Adrenal gland (tissue), 12 donors: ENCODE data around the gene ERC1. TPM values are rescaled to one million over a fixed set of nuclear protein-coding genes. Genes with fewer than 3 reads are reported as not detected.

Source experiments
- DNase-seq, 7 donors: peaks; one replicate each; pipeline ENCODE4 v3.0.0-alpha.2; 2019 to 2020
- H3K27ac ChIP-seq, 5 donors: fragments of 200-600 bp; sonication (generic) in 4 of 5; 1 replicate in 3 of 5; 2 replicates in 2 of 5; pipeline versions ENCODE4 v1.5.1 to v1.8.0; 2016 to 2020; ENCODE audit warnings: mild to moderate bottlenecking in 1 of 5
- H3K27me3 ChIP-seq: fragments of 200-600 bp; 2 replicates; pipeline ENCODE4 v1.8.0; 2021
- H3K36me3 ChIP-seq, 2 donors: fragments of 200-600 bp; replicated peaks in 1 of 2; 1 replicate in 1 of 2; 2 replicates in 1 of 2; pipeline versions ENCODE4 v1.5.1 to v1.8.0; 2018 to 2022
- H3K4me1 ChIP-seq, 2 donors: fragments of 200-600 bp; replicated peaks in 1 of 2; 1 replicate in 1 of 2; 2 replicates in 1 of 2; pipeline versions ENCODE4 v1.5.1 to v1.8.0; 2018 to 2021
- H3K4me3 ChIP-seq, 4 donors: fragments of 200-600 bp; sonication (generic) in 3 of 4; one replicate each; pipeline ENCODE4 v1.5.1; 2016 to 2018
- H3K9me3 ChIP-seq, 3 donors: fragments of 200-600 bp; sonication (generic) in 1 of 3; replicated peaks in 1 of 3; 1 replicate in 2 of 3; 2 replicates in 1 of 3; pipeline versions ENCODE4 v1.5.1 to v1.8.0; 2016 to 2021
- POLR2A ChIP-seq, 2 donors: fragments of 450-650 bp; IDR thresholded peaks; one replicate each; pipeline ENCODE4 v1.6.1; 2017; ENCODE audit warnings: antibody characterized with exemption in 2 of 2, mild to moderate bottlenecking in 2 of 2, moderate library complexity in 1 of 2
- WGBS, 4 donors: extraction: QIAGEN DNeasy Blood & Tissue Kit in 2 of 4; methylation state at CpG; one replicate each; pipeline versions ENCODE4 v1.1.5 to v1.1.7; 2013 to 2017; 5-methylcytosine and 5-hydroxymethylcytosine counted together
- intact Hi-C, 2 donors: fragments of 100-400 bp; cut with DNase I; formaldehyde crosslinking; loops; one replicate each; pipeline versions ENCODE4 v1.14.1 to v1.15.0; 2022 to 2023
- polyA plus RNA-seq, 3 donors: library from polyadenylated mRNA; stranded (reverse); fragments of 200-250 nt in 2 of 3; fragments of 350-450 nt in 1 of 3; fragmentation: Illumina TruSeq in 1 of 3; extraction: RNeasy Lipid Tissue Mini Kit (QIAGEN cat#74804) in 1 of 3; gene quantifications; one replicate each; pipeline ENCODE4 v1.2.3, GENCODE V29; 2013 to 2014
- total RNA-seq, 9 donors: library from RNA; depleted of rRNA in 4 of 9; stranded (reverse); fragments of >200 nt in 4 of 9; fragments of 120-200 nt in 1 of 9; fragmentation: NEBNext Ultra II Directional in 1 of 9; extraction: Animal tissue kit (Norgen Biotek cat#: 25700) in 1 of 9; gene quantifications; one replicate each; pipeline versions ENCODE4 v1.1.0 to v1.2.4, GENCODE V29; 2013 to 2023
- TF ChIP-seq, protein P1 (sequence below), 6 experiments: fragments of 450-650 bp in 4 of 6; fragments of 200-600 bp in 2 of 6; sonication (generic) in 1 of 6; IDR thresholded peaks; 1 replicate in 5 of 6; 2 replicates in 1 of 6; pipeline versions ENCODE4 v1.5.1 to v1.8.0; 2016 to 2021; ENCODE audit warnings: antibody characterized with exemption in 6 of 6, mild to moderate bottlenecking in 2 of 6, moderate library complexity in 1 of 6
- donor health status: healthy with polysubstance abuse.
- donor health status: Bipolar disorder and iron deficiency.
- donor health status: DM: yes; HTN: yes; CAD: no.
- donor health status: DM: no; HTN: no; CAD: no.
- donor health status: DM: no; HTN: no; CAD: no.
- donor health status: DM: yes; HTN: yes; CAD: no.

Gene ERC1
- total and polyA plus RNA-seq, 12 donors, result 4.1 to 79.5 (median 40.2) TPM

DNA sequence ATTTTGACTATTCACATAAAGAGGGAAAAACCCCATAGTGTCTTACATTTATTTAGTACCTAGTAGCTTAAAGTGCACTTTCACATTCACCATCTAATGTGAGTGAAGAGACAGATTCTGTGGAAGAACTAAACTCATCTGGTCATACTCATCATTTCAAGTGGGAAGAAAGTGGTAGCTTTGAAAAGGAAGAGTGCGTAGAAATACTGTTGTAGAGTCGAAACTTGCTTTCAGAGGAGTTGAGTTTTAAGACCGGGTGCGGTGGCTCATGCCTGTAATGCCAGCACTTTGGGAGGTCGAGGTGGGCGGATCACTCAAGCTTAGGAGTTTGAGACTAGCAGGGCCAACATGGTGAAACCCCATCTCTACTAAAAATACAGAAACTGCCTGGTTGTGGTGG, 222.2 kb downstream of the ERC1 start:
- 89 to 97% (median 96%) methylated on average over 6 of the region's 6 CpGs for whole genome bisulfite sequencing, 4 donors

DNA sequence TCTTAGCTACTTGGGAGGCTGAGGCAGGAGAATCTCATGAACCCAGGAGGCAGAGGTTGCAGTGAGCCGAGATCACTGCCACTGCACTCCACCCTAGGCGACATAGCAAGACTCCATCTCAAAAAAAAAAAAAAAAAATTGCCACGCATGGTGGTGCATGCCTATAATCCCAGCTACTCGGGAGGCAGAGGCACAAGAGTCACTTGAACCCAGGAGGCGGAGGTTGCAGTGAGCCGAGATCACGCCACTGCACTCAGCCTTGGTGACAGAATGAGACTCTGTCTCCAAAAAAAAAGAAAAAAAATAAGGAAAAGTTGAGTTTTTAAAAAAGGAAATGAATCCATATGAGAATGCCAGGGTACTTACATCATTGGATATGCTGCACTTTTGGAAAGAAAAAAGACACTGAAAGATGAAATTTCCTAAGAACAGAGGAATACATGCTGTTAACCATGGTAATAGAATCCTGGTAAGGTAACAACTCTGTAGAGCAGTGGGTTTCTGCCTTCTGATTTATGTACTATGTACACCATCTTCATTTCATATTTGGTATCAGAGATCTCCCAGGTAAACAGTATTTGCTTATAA, 222.7 kb downstream of the ERC1 start:
- peaks cover 15 to 22% of the 10 kb centered on the region in 2 donors for H3K4me1 ChIP-seq
- DNase-seq, result no peak
- H3K27me3 ChIP-seq, result no peaks in the 10 kb centered on the region
- no peaks in the 10 kb centered on the region for H3K9me3 ChIP-seq
- H3K4me3 ChIP-seq, result no peak overlapping the region
- intact Hi-C loops, result no loop called here
- H3K27ac ChIP-seq, result no peak overlapping the region
- WGBS, 4 donors, result 92 to 98% (median 95%) methylated on average over 5 to 7 of the region's 7 CpGs
- no peaks in the 10 kb centered on the region for H3K36me3 ChIP-seq
- TF ChIP-seq, protein P1, sequence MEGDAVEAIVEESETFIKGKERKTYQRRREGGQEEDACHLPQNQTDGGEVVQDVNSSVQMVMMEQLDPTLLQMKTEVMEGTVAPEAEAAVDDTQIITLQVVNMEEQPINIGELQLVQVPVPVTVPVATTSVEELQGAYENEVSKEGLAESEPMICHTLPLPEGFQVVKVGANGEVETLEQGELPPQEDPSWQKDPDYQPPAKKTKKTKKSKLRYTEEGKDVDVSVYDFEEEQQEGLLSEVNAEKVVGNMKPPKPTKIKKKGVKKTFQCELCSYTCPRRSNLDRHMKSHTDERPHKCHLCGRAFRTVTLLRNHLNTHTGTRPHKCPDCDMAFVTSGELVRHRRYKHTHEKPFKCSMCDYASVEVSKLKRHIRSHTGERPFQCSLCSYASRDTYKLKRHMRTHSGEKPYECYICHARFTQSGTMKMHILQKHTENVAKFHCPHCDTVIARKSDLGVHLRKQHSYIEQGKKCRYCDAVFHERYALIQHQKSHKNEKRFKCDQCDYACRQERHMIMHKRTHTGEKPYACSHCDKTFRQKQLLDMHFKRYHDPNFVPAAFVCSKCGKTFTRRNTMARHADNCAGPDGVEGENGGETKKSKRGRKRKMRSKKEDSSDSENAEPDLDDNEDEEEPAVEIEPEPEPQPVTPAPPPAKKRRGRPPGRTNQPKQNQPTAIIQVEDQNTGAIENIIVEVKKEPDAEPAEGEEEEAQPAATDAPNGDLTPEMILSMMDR (IDR thresholded peaks at IDR 0.05), result no peak
- TF ChIP-seq POLR2A (IDR thresholded peaks at IDR 0.05), result no peak

More for the DNA sequence above, 222.2 kb downstream of the ERC1 start:
- no peaks in the 10 kb centered on the region for H3K36me3 ChIP-seq
- H3K4me1 ChIP-seq, result peaks cover 10 to 20% of the 10 kb centered on the region in 2 donors
- H3K27ac ChIP-seq, result no peak overlapping the region
- no peaks in the 10 kb centered on the region for H3K27me3 ChIP-seq
- no peak for DNase-seq
- no peaks in the 10 kb centered on the region for H3K9me3 ChIP-seq
- no peak overlapping the region for H3K4me3 ChIP-seq
- TF ChIP-seq, protein P1 (IDR thresholded peaks at IDR 0.05), result no peak
- no peak for TF ChIP-seq POLR2A (IDR thresholded peaks at IDR 0.05)
- intact Hi-C loops, result no loop called here

DNA sequence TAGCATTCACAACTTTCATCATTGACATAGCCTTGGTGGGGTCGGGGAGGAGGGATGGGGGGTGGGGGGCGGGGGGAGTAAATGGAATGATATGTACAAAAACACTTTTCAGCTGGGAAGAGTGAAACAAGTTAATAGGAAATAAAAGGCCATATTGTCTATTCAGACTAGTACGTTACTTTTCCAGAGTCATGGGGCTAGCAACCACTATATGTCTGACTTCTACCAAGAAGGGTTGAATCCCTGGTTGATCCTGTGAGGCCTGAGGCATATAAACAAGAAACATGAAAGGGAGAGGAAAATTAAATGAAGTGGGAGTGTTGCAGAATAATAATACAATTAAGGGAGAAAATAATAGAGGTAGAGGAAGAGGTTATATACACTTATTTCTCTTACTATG, 225.5 kb downstream of the ERC1 start:
- Histone ChIP-seq H3K36me3 (no peaks in the 10 kb centered on the region), H3K9me3 (no peaks in the 10 kb centered on the region), H3K27me3 (no peaks in the 10 kb centered on the region), H3K4me3 (no peak overlapping the region), H3K4me1 (peaks cover 25 to 37% of the 10 kb centered on the region in 2 donors), H3K27ac (peak overlapping the region in 3 of 5 donors; percentile 45 to 90 (median 82))
- intact Hi-C loops, result no loop called here
- TF ChIP-seq, protein P1 (IDR thresholded peaks at IDR 0.05), result no peak
- TF ChIP-seq POLR2A (IDR thresholded peaks at IDR 0.05), result no peak
- WGBS, 4 donors, result 66 to 70% (median 68%) methylated on average over 3 of the region's 3 CpGs
- no peak for DNase-seq

DNA sequence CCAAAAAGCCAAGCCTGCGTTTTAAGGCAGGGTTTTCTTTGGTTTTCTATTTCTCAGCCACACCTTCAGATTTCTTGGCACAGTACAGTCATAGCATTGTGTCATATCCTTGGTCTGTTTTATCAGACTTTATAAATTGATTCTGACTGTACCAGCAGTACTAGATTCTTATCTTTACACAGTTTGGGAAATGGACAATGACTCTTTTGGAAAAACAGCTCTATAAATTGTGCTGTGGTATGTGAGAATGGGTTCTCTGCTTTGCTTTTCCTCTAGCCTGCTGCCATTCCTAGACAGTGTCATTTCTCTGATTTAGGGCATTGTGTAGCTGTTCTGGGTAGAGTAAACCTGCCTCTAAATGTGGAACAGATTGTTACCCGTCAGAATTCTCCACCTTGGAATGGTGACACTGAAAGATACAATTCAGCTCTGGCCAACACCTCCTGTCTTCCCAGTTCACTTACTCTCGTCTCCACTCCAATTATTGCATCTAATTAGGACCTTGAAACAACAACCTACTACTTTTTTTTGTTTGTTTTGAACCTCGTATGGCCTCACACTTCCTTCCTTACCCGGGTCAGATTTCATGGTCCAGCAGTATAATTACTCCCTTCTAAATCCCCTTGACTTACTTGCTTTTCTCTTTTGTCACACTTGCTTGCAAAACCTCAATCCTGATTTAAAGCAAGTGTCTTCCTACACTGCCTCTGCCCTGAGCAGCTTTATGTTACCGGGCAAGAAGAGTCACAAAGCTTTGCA, 226.3 kb downstream of the ERC1 start:
- H3K27ac ChIP-seq, result peak overlapping the region; percentile 45 to 90 (median 72)
- no peaks in the 10 kb centered on the region for H3K36me3 ChIP-seq
- WGBS, 4 donors, result 18 to 23% (median 21%) methylated on average over 6 of the region's 6 CpGs
- H3K27me3 ChIP-seq, result no peaks in the 10 kb centered on the region
- TF ChIP-seq, protein P1 (IDR thresholded peaks at IDR 0.05), result no peak
- TF ChIP-seq POLR2A (IDR thresholded peaks at IDR 0.05), result peak in 1 of 2 donors; percentile 18
- DNase-seq, result peak in 1 of 7 donors; percentile 20
- H3K4me1 ChIP-seq, result peaks cover 25 to 38% of the 10 kb centered on the region in 2 donors
- H3K9me3 ChIP-seq, result no peaks in the 10 kb centered on the region
- intact Hi-C loops, result no loop called here
- H3K4me3 ChIP-seq, result no peak overlapping the region
